Measurements from ENCODE around the gene SORL1-AS1. TPM values are rescaled to one million over a fixed set of nuclear protein-coding genes. Genes with fewer than 3 reads are reported as not detected.

SORL1-AS1 gene

GRCh38 chr11:121394785-121395184 is 58.0 kb downstream of the SORL1-AS1 start:
- no peak overlapping the region for H3K27ac Mint-ChIP-seq (ENCODE audit: unreplicated experiment)
- peaks cover 1% of the 10 kb centered on the region for H3K27me3 Mint-ChIP-seq (ENCODE audit: unreplicated experiment)
- TF ChIP-seq, protein P1, sequence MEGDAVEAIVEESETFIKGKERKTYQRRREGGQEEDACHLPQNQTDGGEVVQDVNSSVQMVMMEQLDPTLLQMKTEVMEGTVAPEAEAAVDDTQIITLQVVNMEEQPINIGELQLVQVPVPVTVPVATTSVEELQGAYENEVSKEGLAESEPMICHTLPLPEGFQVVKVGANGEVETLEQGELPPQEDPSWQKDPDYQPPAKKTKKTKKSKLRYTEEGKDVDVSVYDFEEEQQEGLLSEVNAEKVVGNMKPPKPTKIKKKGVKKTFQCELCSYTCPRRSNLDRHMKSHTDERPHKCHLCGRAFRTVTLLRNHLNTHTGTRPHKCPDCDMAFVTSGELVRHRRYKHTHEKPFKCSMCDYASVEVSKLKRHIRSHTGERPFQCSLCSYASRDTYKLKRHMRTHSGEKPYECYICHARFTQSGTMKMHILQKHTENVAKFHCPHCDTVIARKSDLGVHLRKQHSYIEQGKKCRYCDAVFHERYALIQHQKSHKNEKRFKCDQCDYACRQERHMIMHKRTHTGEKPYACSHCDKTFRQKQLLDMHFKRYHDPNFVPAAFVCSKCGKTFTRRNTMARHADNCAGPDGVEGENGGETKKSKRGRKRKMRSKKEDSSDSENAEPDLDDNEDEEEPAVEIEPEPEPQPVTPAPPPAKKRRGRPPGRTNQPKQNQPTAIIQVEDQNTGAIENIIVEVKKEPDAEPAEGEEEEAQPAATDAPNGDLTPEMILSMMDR (IDR thresholded peaks at IDR 0.05; ENCODE audit: partially characterized antibody, unreplicated experiment), result no peak
- H3K36me3 Mint-ChIP-seq (ENCODE audit: unreplicated experiment), result no peaks in the 10 kb centered on the region
- no peak overlapping the region for H3K4me3 Mint-ChIP-seq (ENCODE audit: unreplicated experiment)
- H3K9me3 Mint-ChIP-seq (ENCODE audit: unreplicated experiment), result no peaks in the 10 kb centered on the region
- DNase-seq, result no peak
- H3K4me1 Mint-ChIP-seq (ENCODE audit: low read depth, unreplicated experiment), result no peaks in the 10 kb centered on the region

GRCh38 chr11:121393855-121394254 is 58.9 kb downstream of the SORL1-AS1 start:
- H3K27ac Mint-ChIP-seq (ENCODE audit: unreplicated experiment), result no peak overlapping the region
- peaks cover 1% of the 10 kb centered on the region for H3K27me3 Mint-ChIP-seq (ENCODE audit: unreplicated experiment)
- H3K4me3 Mint-ChIP-seq (ENCODE audit: unreplicated experiment), result no peak overlapping the region
- H3K36me3 Mint-ChIP-seq (ENCODE audit: unreplicated experiment), result no peaks in the 10 kb centered on the region
- H3K9me3 Mint-ChIP-seq (ENCODE audit: unreplicated experiment), result no peaks in the 10 kb centered on the region
- DNase-seq, result no peak
- peaks cover 3% of the 10 kb centered on the region for H3K4me1 Mint-ChIP-seq (ENCODE audit: low read depth, unreplicated experiment)
- TF ChIP-seq, protein P1 (IDR thresholded peaks at IDR 0.05; ENCODE audit: partially characterized antibody, unreplicated experiment), result no peak

GRCh38 chr11:121391914-121392313 is 60.9 kb downstream of the SORL1-AS1 start:
- TF ChIP-seq, protein P1 (IDR thresholded peaks at IDR 0.05; ENCODE audit: partially characterized antibody, unreplicated experiment), result no peak
- H3K27me3 Mint-ChIP-seq (ENCODE audit: unreplicated experiment), result peaks cover 1% of the 10 kb centered on the region
- peaks cover 3% of the 10 kb centered on the region for H3K4me1 Mint-ChIP-seq (ENCODE audit: low read depth, unreplicated experiment)
- H3K4me3 Mint-ChIP-seq (ENCODE audit: unreplicated experiment), result no peak overlapping the region
- H3K36me3 Mint-ChIP-seq (ENCODE audit: unreplicated experiment), result no peaks in the 10 kb centered on the region
- no peaks in the 10 kb centered on the region for H3K9me3 Mint-ChIP-seq (ENCODE audit: unreplicated experiment)
- no peak overlapping the region for H3K27ac Mint-ChIP-seq (ENCODE audit: unreplicated experiment)
- no peak for DNase-seq

- H3K27ac Mint-ChIP-seq (ENCODE audit: unreplicated experiment), result no peak overlapping the region
- TF ChIP-seq, protein P1 (IDR thresholded peaks at IDR 0.05; ENCODE audit: partially characterized antibody, unreplicated experiment), result no peak
- H3K27me3 Mint-ChIP-seq (ENCODE audit: unreplicated experiment), result peaks cover 1% of the 10 kb centered on the region
- DNase-seq, result peak; percentile 19
- H3K4me1 Mint-ChIP-seq (ENCODE audit: low read depth, unreplicated experiment), result peaks cover 3% of the 10 kb centered on the region
- no peak overlapping the region for H3K4me3 Mint-ChIP-seq (ENCODE audit: unreplicated experiment)
- H3K36me3 Mint-ChIP-seq (ENCODE audit: unreplicated experiment), result no peaks in the 10 kb centered on the region
- no peaks in the 10 kb centered on the region for H3K9me3 Mint-ChIP-seq (ENCODE audit: unreplicated experiment)
Observed at GRCh38 chr11:121389651-121390050, 63.1 kb downstream of the SORL1-AS1 start.

Other genes with a start within 250 kb of the SORL1-AS1 start
- 57.7 TPM for gene SC5D, start 160.2 kb downstream of the SORL1-AS1 start, total RNA-seq (ENCODE audit: unreplicated experiment)
- 11.1 TPM for gene SORL1, start 653 bp downstream of the SORL1-AS1 start, total RNA-seq (ENCODE audit: unreplicated experiment)

All from glutamatergic neuron (in vitro differentiated cells).